Suprapubic skin (tissue), 3 donors: ENCODE measurements around the gene JMJD1C.

Source experiments
- POLR2AphosphoS5 ChIP-seq, 3 donors: sonication (generic); formaldehyde crosslinking; IDR thresholded peaks; one replicate each; pipeline ENCODE4 v1.6.1; 2017; ENCODE audit warnings: antibody characterized with exemption in 3 of 3
- TF ChIP-seq, protein P1 (sequence below), 2 donors: fragments of 200-600 bp in 1 of 2; fragments of 450-650 bp in 1 of 2; sonication (generic) in 1 of 2; IDR thresholded peaks; one replicate each; pipeline ENCODE4 v1.5.1; 2016 to 2019; ENCODE audit warnings: antibody characterized with exemption in 2 of 2, mild to moderate bottlenecking in 1 of 2, moderate library complexity in 1 of 2

DNA sequence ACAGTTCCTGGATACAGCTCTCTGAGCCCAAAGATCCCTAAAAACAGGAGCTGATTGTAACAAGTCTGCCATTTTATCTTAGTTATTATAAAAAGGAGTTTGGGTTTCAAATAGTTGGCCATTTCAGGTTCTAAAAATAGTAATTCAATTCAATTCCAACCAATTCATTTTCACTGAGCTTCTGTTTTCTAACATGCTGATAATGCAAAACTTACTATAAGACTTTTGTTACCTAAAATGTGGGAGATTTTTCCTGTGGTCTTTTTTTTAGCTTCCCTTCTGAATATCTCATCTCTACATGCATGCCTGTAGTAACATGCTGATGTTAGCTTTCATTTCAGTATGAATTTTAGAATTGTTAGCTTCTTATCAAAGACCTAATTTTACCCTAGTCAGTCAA is 319.3 kb downstream of the JMJD1C start:
- TF ChIP-seq, protein P1, sequence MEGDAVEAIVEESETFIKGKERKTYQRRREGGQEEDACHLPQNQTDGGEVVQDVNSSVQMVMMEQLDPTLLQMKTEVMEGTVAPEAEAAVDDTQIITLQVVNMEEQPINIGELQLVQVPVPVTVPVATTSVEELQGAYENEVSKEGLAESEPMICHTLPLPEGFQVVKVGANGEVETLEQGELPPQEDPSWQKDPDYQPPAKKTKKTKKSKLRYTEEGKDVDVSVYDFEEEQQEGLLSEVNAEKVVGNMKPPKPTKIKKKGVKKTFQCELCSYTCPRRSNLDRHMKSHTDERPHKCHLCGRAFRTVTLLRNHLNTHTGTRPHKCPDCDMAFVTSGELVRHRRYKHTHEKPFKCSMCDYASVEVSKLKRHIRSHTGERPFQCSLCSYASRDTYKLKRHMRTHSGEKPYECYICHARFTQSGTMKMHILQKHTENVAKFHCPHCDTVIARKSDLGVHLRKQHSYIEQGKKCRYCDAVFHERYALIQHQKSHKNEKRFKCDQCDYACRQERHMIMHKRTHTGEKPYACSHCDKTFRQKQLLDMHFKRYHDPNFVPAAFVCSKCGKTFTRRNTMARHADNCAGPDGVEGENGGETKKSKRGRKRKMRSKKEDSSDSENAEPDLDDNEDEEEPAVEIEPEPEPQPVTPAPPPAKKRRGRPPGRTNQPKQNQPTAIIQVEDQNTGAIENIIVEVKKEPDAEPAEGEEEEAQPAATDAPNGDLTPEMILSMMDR (IDR thresholded peaks at IDR 0.05): no peak
- TF ChIP-seq POLR2AphosphoS5 (IDR thresholded peaks at IDR 0.05): no peak
